AG09319 (cell line): ENCODE results near the gene NDUFV1.

Experiments
- DNase-seq: peaks from one replicate; pipeline ENCODE4 v3.0.0-alpha.2; 2010; ENCODE audit warnings: low read depth; ENCODE audit errors: extremely low read depth
- TF ChIP-seq, protein P1 (sequence below): IDR thresholded peaks from 2 replicates; pipeline ENCODE4 v1.5.1; 2011; ENCODE audit warnings: low read depth, mild to moderate bottlenecking, inconsistent platforms, low read length, moderate library complexity

The NDUFV1 gene

DNA sequence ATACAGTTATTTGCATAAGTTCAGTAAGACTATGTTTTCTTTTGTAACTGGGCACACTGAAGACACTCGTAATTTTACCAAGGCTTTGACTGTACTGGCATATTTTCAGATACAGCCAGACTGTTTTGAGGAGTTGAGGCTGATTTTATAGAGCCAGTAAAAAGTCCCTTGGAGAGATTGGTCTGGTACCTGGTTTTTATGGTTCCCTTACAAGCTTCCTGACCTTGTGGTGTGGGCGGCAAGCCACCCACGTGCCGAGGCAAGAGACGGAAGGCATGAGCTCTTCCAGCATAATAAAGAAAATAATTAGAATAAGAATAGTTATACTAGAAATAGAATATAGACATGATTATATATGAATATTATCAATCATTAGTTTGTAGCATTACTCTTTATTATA, 34.4 kb upstream of the NDUFV1 start:
- TF ChIP-seq, protein P1, sequence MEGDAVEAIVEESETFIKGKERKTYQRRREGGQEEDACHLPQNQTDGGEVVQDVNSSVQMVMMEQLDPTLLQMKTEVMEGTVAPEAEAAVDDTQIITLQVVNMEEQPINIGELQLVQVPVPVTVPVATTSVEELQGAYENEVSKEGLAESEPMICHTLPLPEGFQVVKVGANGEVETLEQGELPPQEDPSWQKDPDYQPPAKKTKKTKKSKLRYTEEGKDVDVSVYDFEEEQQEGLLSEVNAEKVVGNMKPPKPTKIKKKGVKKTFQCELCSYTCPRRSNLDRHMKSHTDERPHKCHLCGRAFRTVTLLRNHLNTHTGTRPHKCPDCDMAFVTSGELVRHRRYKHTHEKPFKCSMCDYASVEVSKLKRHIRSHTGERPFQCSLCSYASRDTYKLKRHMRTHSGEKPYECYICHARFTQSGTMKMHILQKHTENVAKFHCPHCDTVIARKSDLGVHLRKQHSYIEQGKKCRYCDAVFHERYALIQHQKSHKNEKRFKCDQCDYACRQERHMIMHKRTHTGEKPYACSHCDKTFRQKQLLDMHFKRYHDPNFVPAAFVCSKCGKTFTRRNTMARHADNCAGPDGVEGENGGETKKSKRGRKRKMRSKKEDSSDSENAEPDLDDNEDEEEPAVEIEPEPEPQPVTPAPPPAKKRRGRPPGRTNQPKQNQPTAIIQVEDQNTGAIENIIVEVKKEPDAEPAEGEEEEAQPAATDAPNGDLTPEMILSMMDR = no peak
- no peak for DNase-seq

- TF ChIP-seq, protein P1 = peak; percentile 75
- peak; percentile 15 for DNase-seq
These were observed 33.9 kb upstream of the NDUFV1 start for GRCh38 chr11:67572747-67573419.

- TF ChIP-seq, protein P1 = no peak
- no peak for DNase-seq
These were observed 31.8 kb upstream of the NDUFV1 start for GRCh38 chr11:67574938-67575337.

DNA sequence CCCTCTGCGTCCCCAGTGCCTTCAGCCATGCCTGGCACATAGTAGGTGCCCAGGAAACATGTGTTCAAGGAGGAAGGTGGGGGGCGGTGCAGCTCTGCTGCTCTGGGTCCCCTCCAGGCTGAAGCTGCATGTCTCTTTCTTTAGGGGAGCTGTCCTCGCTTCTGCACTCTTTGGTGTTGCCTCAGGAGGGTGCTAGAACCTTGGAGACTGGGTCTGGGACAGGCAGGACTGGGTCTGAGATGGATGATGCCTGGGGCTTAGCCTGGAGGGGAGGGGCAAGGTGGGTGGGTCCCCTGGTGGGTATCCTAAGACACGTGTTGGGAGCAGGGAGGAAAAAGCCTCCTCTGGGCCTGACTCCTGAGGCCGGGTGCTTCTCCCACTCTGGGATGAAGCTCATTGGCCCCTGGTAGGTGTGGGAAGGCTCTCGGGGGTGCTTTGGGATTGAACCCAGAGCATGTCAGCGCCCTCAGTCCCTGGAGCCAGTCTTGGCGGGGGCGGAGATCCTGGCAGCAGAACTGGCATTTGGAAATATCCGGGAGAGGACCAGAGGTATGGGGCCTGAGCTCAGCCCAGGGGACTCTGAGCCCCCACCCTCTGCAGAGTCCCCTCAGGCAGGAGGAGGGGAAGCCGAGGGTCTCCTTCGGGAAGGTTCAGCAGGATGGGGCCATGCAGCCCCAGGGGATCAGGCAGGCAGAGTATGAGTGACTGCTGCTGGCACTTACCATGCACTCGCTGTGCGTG, 29.8 kb upstream of the NDUFV1 start:
- TF ChIP-seq, protein P1 = no peak
- no peak for DNase-seq

DNA sequence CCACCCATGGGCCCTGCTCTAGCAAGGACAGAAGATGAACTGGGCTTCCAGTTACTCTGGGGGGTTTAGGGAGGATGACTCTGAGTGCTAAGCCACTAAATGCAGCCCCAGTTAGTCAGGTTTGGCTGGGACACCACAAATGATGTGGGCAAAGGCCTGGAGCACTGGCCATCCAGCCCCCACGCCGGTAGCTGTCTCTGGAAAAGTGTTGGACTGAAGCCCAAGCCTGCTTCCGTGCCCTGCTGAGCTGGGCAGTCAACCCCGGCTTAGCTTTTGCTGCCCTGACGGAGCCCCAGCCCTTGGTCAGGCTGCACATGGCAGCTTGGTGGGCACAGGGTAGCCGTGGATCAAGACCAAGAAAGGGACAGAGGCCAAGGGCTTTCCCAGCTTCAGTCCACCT, 28.8 kb upstream of the NDUFV1 start:
- no peak for DNase-seq
- TF ChIP-seq, protein P1 = no peak

DNA sequence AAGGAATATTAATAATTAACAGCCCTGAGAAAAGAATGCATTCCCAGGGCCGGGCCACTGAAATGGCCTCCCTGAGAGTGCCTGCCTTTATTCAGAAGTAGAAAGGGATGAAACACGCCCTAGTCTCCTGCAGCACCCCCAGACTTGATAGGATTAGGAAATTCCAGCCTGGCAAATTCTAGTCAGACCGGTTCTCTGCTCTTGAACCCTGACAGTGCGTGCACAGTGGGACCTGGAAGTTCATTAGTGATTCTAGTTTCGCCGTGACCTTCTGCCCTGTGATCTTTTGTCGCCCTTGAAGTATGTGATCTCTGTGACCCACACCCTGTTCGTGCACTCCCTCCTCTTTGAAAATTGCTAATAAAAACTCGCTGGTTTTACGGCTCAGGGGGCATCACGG, 25.3 kb upstream of the NDUFV1 start:
- TF ChIP-seq, protein P1 = no peak
- DNase-seq = no peak

DNA sequence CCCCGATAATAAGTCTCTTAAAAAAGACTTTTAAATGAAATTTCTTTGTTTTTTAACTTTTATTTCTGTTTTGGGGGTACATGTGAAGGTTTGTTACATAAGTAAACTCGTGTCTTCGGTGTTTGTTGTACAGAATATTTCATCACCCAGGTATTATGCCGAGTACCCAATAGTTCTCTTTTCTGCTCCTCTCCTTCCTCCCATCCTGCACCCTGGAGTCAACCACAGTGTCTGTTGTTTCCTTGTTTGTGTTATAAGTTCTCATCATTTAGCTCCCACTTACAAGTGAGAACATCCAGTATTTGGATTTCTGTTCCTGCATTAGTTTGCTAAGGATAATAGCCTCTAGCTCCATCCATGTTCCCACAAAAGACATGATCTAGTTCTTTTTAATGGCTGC, 24.7 kb upstream of the NDUFV1 start:
- DNase-seq = no peak
- TF ChIP-seq, protein P1 = no peak
